HUES6 (cell line): ENCODE measurements around the gene ARHGAP23.
"Not testable (repeated sequence)": the region's sequence is repeated elsewhere in the genome, so short reads cannot be mapped to it uniquely, and the experiment has no call there.

Experiments
- H3K27ac ChIP-seq: 2 replicates; pipeline ENCODE4 v1.7.0; 2013; ENCODE audit warnings: low read depth, mild to moderate bottlenecking, low read length, inconsistent platforms
- H3K27me3 ChIP-seq: 2 replicates; pipeline ENCODE4 v1.6.1; 2013; ENCODE audit warnings: low read length; ENCODE audit not compliant: control insufficient read depth, insufficient read depth
- H3K36me3 ChIP-seq: 2 replicates; pipeline ENCODE4 v1.6.1; 2013; ENCODE audit warnings: low read length; ENCODE audit not compliant: control insufficient read depth, insufficient read depth
- H3K4me1 ChIP-seq: 2 replicates; pipeline ENCODE4 v1.6.1; 2013; ENCODE audit warnings: low read length; ENCODE audit not compliant: control insufficient read depth, insufficient read depth
- H3K4me3 ChIP-seq: 2 replicates; pipeline ENCODE4 v1.5.1; 2013; ENCODE audit warnings: low read depth, low read length
- H3K9ac ChIP-seq: one replicate; pipeline ENCODE4 v1.6.1; 2013; ENCODE audit warnings: mild to moderate bottlenecking, low read length
- H3K9me3 ChIP-seq: 2 replicates; pipeline ENCODE4 v1.6.1; 2013; ENCODE audit warnings: low read depth, low read length; ENCODE audit not compliant: control insufficient read depth, insufficient read depth

Gene ARHGAP23

DNA sequence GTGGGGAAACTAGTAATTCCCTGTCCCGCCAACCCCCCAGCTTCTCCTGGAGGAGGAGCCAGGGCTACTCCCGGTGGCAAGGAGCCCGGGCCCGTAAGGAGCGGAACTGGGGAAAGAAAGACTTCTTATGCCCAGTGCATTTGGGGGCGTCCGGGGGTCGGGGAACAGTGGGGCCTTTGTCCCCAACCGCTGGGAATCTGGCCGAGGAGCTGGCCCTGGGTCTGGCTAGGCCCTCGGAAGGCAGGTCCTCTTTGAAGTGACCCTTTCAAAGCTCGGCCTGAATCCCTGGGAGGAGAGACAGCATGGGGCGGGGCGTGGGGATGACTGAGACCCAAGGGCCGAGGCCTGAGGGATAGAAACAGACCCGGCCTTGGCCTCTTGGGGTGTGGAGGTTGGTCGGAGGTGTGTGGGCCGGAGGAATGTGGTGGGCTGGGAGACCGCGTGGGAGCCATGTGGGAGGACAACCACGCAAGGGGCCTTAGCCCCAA lies 6.0 kb downstream of the ARHGAP23 start:
- no peaks in the 10 kb centered on the region for H3K9me3 ChIP-seq
- H3K4me3 ChIP-seq = no peak overlapping the region
- H3K4me1 ChIP-seq = peaks cover 31% of the 10 kb centered on the region
- no peaks in the 10 kb centered on the region for H3K36me3 ChIP-seq
- no peaks in the 10 kb centered on the region for H3K27me3 ChIP-seq
- H3K27ac ChIP-seq = no peak overlapping the region
- no peak overlapping the region for H3K9ac ChIP-seq

DNA sequence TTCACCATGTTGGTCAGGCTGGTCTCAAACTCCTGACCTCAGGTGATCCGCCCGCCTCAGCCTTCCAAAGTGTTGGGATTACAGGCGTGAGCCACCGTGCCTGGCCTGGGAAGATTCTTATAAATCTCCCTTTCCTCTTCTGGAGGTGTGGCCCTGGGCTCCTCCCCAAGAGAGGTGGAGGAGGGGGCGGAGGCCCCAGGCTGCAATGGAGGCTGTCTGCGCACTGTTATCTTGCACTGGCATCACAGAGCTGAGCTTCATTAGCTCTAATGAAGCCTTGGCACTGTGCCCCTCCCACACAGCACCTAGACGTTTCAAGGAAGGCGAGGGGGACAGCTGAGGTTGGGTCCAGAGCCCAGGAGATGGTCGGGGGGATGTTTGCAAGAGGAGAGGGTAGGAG lies 7.5 kb downstream of the ARHGAP23 start:
- Histone ChIP-seq H3K9me3 (no peaks in the 10 kb centered on the region), H3K27ac (no peak overlapping the region), H3K27me3 (no peaks in the 10 kb centered on the region), H3K4me3 (no peak overlapping the region), H3K36me3 (no peaks in the 10 kb centered on the region), H3K4me1 (peaks cover 25% of the 10 kb centered on the region), H3K9ac (no peak overlapping the region)

DNA sequence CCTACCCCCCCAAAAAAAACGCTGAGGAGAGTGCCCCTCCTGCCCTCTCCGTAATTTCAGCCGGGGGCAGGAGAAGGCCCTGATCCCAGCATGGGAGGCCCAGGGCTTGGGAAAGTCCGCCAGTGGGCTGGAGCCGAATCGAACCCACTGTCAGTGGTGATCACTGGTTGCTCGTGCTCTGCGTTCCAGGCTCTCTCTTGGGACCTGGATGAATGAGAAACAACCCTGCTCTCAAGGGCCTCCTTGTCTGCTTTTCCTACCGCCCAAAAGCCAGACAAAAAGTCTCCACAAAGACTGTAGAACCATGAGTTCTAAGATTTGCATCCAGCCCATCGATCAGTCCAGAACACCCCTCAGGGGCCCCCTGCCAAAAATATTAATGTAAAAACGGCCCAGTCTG lies 8.1 kb downstream of the ARHGAP23 start:
- Histone ChIP-seq H3K4me3 (no peak overlapping the region), H3K27me3 (no peaks in the 10 kb centered on the region), H3K36me3 (no peaks in the 10 kb centered on the region), H3K27ac (no peak overlapping the region), H3K9me3 (no peaks in the 10 kb centered on the region), H3K4me1 (peaks cover 29% of the 10 kb centered on the region), H3K9ac (no peak overlapping the region)

DNA sequence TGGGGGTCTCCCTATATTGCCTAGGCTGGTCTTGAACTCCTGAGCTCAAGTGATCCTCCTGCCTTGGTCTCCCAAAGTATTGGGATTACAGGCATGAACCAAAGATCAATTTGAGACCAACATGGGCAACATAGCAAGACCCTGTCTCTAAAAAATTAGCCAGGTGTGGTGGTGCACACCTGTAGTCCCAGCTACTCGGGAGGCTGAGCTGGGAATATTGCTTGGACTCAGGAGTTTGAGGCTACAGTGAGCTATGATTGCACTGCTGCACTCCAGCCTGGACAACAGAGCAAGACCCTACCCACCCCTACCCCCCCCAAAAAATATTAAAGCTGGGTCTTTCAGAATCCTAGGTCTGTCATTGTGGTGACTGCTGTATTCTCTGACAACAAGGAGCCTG lies 9.0 kb downstream of the ARHGAP23 start:
- H3K4me1 ChIP-seq = peaks cover 34% of the 10 kb centered on the region
- H3K27ac ChIP-seq, H3K9ac ChIP-seq, H3K27me3 ChIP-seq, H3K4me3 ChIP-seq, H3K36me3 ChIP-seq, H3K9me3 ChIP-seq: not testable (repeated sequence)

DNA sequence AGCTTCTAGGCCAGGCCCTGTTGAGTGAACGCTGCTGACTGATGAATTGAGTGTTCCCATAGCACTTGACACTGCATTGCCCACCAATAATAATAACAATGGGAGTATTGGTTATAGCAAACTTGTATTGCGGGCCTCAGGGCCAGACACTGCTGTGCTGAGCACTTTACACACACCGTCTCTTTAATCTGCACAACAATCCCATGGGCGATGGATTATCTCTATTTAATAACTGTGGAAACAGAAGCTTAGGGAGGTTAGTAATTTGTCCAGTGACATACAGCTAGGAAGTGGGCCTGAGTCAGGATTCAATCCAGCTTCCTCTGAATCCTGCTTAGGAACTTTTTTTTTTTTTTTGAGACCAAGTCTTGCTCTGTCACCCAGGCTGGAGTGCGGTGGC lies 11.2 kb downstream of the ARHGAP23 start:
- Histone ChIP-seq H3K36me3 (no peaks in the 10 kb centered on the region), H3K4me1 (peaks cover 47% of the 10 kb centered on the region), H3K27me3 (no peaks in the 10 kb centered on the region)

GRCh38 chr17:38440614-38441397 lies 12.5 kb downstream of the ARHGAP23 start:
- no peak overlapping the region for H3K4me3 ChIP-seq
- H3K27me3 ChIP-seq = no peaks in the 10 kb centered on the region
- H3K4me1 ChIP-seq = peaks cover 42% of the 10 kb centered on the region
- H3K9me3 ChIP-seq = no peaks in the 10 kb centered on the region
- H3K36me3 ChIP-seq = no peaks in the 10 kb centered on the region
- peak overlapping the region; percentile 30; the same call in 1 of the 2 replicates for H3K27ac ChIP-seq
- H3K9ac ChIP-seq = peak overlapping the region; percentile 4

More for the DNA sequence above, 11.2 kb downstream of the ARHGAP23 start:
- Histone ChIP-seq H3K9ac (no peak overlapping the region), H3K27ac (no peak overlapping the region), H3K9me3 (no peaks in the 10 kb centered on the region), H3K4me3 (no peak overlapping the region)

GRCh38 chr17:38441429-38442061 lies 13.3 kb downstream of the ARHGAP23 start:
- Histone ChIP-seq H3K9ac (peak overlapping the region; percentile 4), H3K36me3 (no peaks in the 10 kb centered on the region), H3K9me3 (no peaks in the 10 kb centered on the region), H3K4me3 (no peak overlapping the region), H3K4me1 (peaks cover 35% of the 10 kb centered on the region), H3K27ac (peak overlapping the region; percentile 29; the same call in 1 of the 2 replicates), H3K27me3 (no peaks in the 10 kb centered on the region)

- no peaks in the 10 kb centered on the region for H3K27me3 ChIP-seq
- peaks cover 36% of the 10 kb centered on the region for H3K4me1 ChIP-seq
- no peak overlapping the region for H3K4me3 ChIP-seq
- H3K9ac ChIP-seq = no peak overlapping the region
- H3K36me3 ChIP-seq = no peaks in the 10 kb centered on the region
- H3K27ac ChIP-seq = no peak overlapping the region
- H3K9me3 ChIP-seq = no peaks in the 10 kb centered on the region
These were observed 14.3 kb downstream of the ARHGAP23 start for GRCh38 chr17:38442548-38442947.

GRCh38 chr17:38443356-38444031 lies 15.2 kb downstream of the ARHGAP23 start:
- Histone ChIP-seq H3K9ac (no peak overlapping the region), H3K27me3 (no peaks in the 10 kb centered on the region), H3K4me1 (peaks cover 45% of the 10 kb centered on the region), H3K9me3 (no peaks in the 10 kb centered on the region), H3K36me3 (no peaks in the 10 kb centered on the region), H3K27ac (no peak overlapping the region), H3K4me3 (no peak overlapping the region)

DNA sequence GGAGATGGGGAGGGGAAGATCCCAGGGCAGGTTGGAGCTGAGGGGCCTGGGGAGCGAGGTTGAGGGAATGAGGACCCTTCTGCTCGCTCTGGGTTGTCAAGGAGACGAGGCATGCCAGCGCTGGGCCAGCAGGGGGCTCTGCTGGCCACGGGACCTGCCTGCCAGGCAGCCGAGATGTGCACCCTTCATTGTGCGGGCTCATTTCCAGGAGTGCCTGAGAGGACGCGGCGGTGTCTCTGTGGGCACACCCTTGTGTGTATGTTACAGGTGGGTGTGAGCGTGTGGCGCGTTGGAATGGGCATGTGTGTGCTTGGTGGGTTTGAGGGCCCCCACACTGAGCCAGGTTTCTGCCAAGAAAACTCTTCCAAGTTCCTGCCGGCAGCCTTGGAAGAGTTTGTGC lies 15.9 kb downstream of the ARHGAP23 start:
- no peak overlapping the region for H3K27ac ChIP-seq
- peaks cover 47% of the 10 kb centered on the region for H3K4me1 ChIP-seq
- H3K36me3 ChIP-seq = no peaks in the 10 kb centered on the region
- H3K4me3 ChIP-seq = no peak overlapping the region
- H3K9ac ChIP-seq = no peak overlapping the region
- no peaks in the 10 kb centered on the region for H3K27me3 ChIP-seq
- no peaks in the 10 kb centered on the region for H3K9me3 ChIP-seq
